C4-2B (cell line): ENCODE measurements around the gene KRTAP13-1.

Experiments
- ZFX ChIP-seq: fragments of 450-650 bp; IDR thresholded peaks from 2 replicates; pipeline ENCODE4 v1.6.1; 2017
- TF ChIP-seq, protein P1 (sequence below): fragments of 450-650 bp; conservative IDR thresholded peaks from 2 replicates; pipeline ENCODE4 v1.5.1; 2017; ENCODE audit warnings: mild to moderate bottlenecking

DNA sequence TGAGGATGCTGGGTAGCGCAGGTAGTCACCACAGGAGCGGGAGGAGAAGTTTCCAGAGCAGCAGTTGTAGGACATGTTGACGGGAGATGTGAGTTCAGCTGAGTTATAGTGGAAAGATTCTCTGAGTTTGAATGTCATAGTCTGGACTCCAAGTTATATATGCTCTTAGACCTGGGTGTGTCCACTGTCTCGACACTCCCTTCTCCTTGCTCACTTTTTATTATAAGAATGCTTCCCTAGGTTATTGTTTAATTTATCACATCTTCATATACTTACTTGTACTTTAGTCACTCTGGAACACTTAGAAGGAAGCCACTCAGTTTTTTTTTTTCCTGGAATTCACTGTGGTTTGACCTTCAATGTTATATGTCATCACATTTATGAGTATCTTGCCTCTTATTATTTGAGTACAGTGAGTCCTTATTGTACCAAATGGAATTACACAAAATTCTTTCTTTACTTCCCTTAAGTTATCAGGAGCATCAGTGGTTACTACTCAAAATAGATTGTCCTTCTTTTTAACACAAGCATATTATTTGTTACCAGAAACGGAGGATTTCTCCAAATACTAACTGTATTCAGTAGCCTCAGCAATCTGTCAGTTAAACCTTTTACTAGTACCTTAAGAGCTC, 23.6 kb upstream of the KRTAP13-1 start, which contains the start of gene KRTAP13-2:
- TF ChIP-seq, protein P1, sequence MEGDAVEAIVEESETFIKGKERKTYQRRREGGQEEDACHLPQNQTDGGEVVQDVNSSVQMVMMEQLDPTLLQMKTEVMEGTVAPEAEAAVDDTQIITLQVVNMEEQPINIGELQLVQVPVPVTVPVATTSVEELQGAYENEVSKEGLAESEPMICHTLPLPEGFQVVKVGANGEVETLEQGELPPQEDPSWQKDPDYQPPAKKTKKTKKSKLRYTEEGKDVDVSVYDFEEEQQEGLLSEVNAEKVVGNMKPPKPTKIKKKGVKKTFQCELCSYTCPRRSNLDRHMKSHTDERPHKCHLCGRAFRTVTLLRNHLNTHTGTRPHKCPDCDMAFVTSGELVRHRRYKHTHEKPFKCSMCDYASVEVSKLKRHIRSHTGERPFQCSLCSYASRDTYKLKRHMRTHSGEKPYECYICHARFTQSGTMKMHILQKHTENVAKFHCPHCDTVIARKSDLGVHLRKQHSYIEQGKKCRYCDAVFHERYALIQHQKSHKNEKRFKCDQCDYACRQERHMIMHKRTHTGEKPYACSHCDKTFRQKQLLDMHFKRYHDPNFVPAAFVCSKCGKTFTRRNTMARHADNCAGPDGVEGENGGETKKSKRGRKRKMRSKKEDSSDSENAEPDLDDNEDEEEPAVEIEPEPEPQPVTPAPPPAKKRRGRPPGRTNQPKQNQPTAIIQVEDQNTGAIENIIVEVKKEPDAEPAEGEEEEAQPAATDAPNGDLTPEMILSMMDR: no peak
- TF ChIP-seq ZFX: no peak
